Prostate gland (tissue), 2 donors: ENCODE results near the gene RPS6KA1.

Experiments
- CTCF ChIP-seq, 4 experiments: fragments of 200-600 bp in 2 of 4; fragments of 450-650 bp in 2 of 4; sonication (generic) in 2 of 4; IDR thresholded peaks; 1 replicate in 3 of 4; 2 replicates in 1 of 4; pipeline ENCODE4 v1.5.1; 2016 to 2019; ENCODE audit warnings: antibody characterized with exemption in 4 of 4, mild to moderate bottlenecking in 2 of 4, moderate library complexity in 2 of 4
- POLR2A ChIP-seq: fragments of 450-650 bp; IDR thresholded peaks from one replicate; pipeline ENCODE4 v1.6.1; 2016; ENCODE audit warnings: antibody characterized with exemption, mild to moderate bottlenecking

- no peak for TF ChIP-seq POLR2A
- TF ChIP-seq CTCF (IDR thresholded peaks at IDR 0.05) = no peak
Measured at GRCh38 chr1:26521669-26522030, 7.9 kb upstream of the RPS6KA1 start.
